ENCODE data around the gene SRSF1.
"Not testable (repeated sequence)": the region's sequence is repeated elsewhere in the genome, so short reads cannot be mapped to it uniquely, and the experiment has no call there.

Gene SRSF1

GRCh38 chr17:57965521-57966160, 41.4 kb downstream of the SRSF1 start:
- no peak for DNase-seq (ENCODE audit: low read depth in 2 of 2)

- DNase-seq (ENCODE audit: low read depth in 2 of 2): no peak
These were observed 43.9 kb downstream of the SRSF1 start for GRCh38 chr17:57963149-57963511.

GRCh38 chr17:57962279-57963148, 44.5 kb downstream of the SRSF1 start:
- no peak for DNase-seq (ENCODE audit: low read depth in 2 of 2)

- DNase-seq (ENCODE audit: low read depth in 2 of 2): no peak
These were observed 47.1 kb downstream of the SRSF1 start for GRCh38 chr17:57959929-57960328.

- not testable (repeated sequence) for DNase-seq (ENCODE audit: low read depth in 2 of 2)
These were observed 48.7 kb downstream of the SRSF1 start for GRCh38 chr17:57958391-57958790.

GRCh38 chr17:57957886-57958285, 49.2 kb downstream of the SRSF1 start:
- no peak for DNase-seq (ENCODE audit: low read depth in 2 of 2)

GRCh38 chr17:57957120-57957850, 49.8 kb downstream of the SRSF1 start:
- no peak for DNase-seq (ENCODE audit: low read depth in 2 of 2)

GRCh38 chr17:57956291-57957119, 50.5 kb downstream of the SRSF1 start:
- DNase-seq (ENCODE audit: low read depth in 2 of 2): peak in 1 of 2 donors; percentile 24

GRCh38 chr17:57955183-57955931, 51.7 kb downstream of the SRSF1 start, which contains the start of gene CUEDC1:
CUEDC1 (minus strand) TSS chr17:57955412; CDS start chr17:57885564, 69,848 bp downstream.
- peak; percentile 26 to 37 for DNase-seq (ENCODE audit: low read depth in 2 of 2)

- DNase-seq (ENCODE audit: low read depth in 2 of 2): no peak
These were observed 52.5 kb downstream of the SRSF1 start for GRCh38 chr17:57954397-57955182.

GRCh38 chr17:57953705-57954396, 53.2 kb downstream of the SRSF1 start:
- DNase-seq (ENCODE audit: low read depth in 2 of 2): no peak

Data from stimulated activated CD8-positive, alpha-beta memory T cell treated with anti-CD3 and anti-CD28 coated beads, Interleukin-7, amount 100 ng/mL, for 1 hour (primary cell).